Muscle of leg (tissue), 11 donors: ENCODE results near the gene UBAP1L. TPM values are rescaled to one million over a fixed set of nuclear protein-coding genes. Genes with fewer than 3 reads are reported as not detected.

Experiments
- DNase-seq: peaks from one replicate; pipeline ENCODE4 v3.0.0; 2013
- H3K27ac ChIP-seq: one replicate; pipeline ENCODE4 v1.5.1; 2013; ENCODE audit warnings: mild to moderate bottlenecking, low read length, control low read depth
- H3K27me3 ChIP-seq: one replicate; pipeline ENCODE4 v1.6.1; 2013; ENCODE audit warnings: low read length; ENCODE audit not compliant: control insufficient read depth, insufficient read depth
- H3K36me3 ChIP-seq: one replicate; pipeline ENCODE4 v1.6.1; 2013; ENCODE audit warnings: low read length; ENCODE audit not compliant: control insufficient read depth, insufficient read depth
- H3K4me1 ChIP-seq: one replicate; pipeline ENCODE4 v1.6.1; 2013; ENCODE audit warnings: low read length; ENCODE audit not compliant: control insufficient read depth, insufficient read depth
- H3K4me3 ChIP-seq: one replicate; pipeline ENCODE4 v1.5.1; 2013; ENCODE audit warnings: low read length, control low read depth
- H3K9me3 ChIP-seq: replicated peaks from 2 replicates; pipeline ENCODE4 v1.6.1; 2013; ENCODE audit warnings: low read depth, low read length; ENCODE audit not compliant: control insufficient read depth
- WGBS: methylation state at CpG from one replicate; pipeline ENCODE4 v1.1.5; 2013; ENCODE audit warnings: missing lambda C conversion rate; ENCODE audit not compliant: insufficient coverage; 5-methylcytosine and 5-hydroxymethylcytosine counted together
- polyA plus RNA-seq, 8 donors: library from polyadenylated mRNA; unstranded; fragments of 120-200 nt; gene quantifications; one replicate each; pipeline versions ENCODE4 v1.2.1 to v1.2.3, GENCODE V29; 2013; ENCODE audit warnings: inconsistent platforms in 1 of 8, low replicate concordance in 1 of 8; ENCODE audit not compliant: insufficient read length in 8 of 8, insufficient read depth in 1 of 8
- total RNA-seq: library from RNA; stranded (reverse); fragments of 120-200 nt; gene quantifications from one replicate; pipeline ENCODE4 v1.2.4, GENCODE V29; 2013

UBAP1L gene
- total and polyA plus RNA-seq, 9 donors = 2.6 to 7.2 (median 4.6) TPM

DNA sequence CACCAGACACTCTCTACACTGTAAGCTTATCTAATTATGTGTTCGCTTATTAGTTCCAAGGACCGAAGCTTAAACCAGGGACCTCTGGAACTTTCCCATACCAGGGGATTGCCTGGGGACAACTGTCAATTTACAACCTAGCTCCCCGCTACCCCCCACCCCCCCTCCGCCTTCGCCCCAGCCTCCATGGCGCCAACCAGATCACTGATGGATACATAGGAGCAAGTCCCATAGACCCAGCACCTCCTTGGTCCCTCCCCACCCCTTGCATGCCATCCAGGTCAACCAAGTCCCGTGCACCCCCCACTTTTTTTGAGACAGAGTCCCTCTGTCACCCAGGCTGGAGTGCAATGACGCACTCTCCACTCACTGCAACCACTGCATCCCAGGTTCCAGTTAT lies 19.5 kb upstream of the UBAP1L start:
- Histone ChIP-seq H3K4me1 (peaks cover 8% of the 10 kb centered on the region), H3K27me3 (no peaks in the 10 kb centered on the region), H3K27ac (no peak overlapping the region), H3K36me3 (peaks cover 11% of the 10 kb centered on the region), H3K9me3 (no peaks in the 10 kb centered on the region), H3K4me3 (no peak overlapping the region)
- no peak for DNase-seq
- 92% methylated on average over 8 of the region's 8 CpGs for WGBS

DNA sequence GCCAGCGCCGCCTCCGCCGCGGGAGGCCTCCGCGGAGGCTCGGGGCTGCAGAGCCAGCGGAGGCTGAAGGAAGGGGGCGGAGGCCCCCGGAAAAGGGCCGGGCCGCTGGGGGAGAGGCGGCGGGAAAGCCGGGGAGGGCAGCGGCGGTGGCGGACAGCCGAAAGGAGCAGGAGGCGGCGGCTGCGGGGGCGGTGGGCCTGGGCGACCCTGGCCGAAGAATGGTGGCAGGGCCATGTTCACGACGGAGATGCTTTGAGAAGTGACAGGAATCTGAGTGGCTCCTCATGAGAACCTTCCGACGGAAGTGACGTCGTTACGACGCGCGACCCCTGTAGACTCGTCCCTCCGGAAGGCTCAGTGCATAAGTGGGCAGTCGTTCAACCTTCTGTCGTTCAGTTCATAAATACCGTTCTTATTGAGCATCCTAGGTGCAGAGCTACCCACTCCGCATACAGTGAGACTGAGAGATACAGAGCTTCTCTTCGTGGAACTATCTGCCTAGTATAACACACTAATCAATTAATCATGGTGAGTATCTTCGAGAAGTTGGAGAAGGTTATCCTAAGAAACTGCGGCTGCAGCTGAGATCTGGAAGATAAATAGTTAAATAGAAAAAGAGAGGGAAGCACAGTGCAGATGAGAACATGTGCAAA lies 18.7 kb upstream of the UBAP1L start, which contains the start of gene PDCD7:
Gene PDCD7 (minus strand): TSS at position 261 of the 653 bp plus-strand sequence. CDS start 27 bp downstream, at position 234.
- peak within 1 kb of the TSS; percentile 53 for H3K4me3 ChIP-seq
- peaks cover 8% of the 10 kb centered on the region for H3K4me1 ChIP-seq
- no peaks in the 10 kb centered on the region for H3K9me3 ChIP-seq
- H3K36me3 ChIP-seq = peaks cover 19% of the 10 kb centered on the region
- H3K27ac ChIP-seq = peak within 1 kb of the TSS; percentile 69
- DNase-seq = peak; percentile 98
- H3K27me3 ChIP-seq = no peaks in the 10 kb centered on the region
- WGBS = under 1% methylated on average over 41 of the region's 45 CpGs

DNA sequence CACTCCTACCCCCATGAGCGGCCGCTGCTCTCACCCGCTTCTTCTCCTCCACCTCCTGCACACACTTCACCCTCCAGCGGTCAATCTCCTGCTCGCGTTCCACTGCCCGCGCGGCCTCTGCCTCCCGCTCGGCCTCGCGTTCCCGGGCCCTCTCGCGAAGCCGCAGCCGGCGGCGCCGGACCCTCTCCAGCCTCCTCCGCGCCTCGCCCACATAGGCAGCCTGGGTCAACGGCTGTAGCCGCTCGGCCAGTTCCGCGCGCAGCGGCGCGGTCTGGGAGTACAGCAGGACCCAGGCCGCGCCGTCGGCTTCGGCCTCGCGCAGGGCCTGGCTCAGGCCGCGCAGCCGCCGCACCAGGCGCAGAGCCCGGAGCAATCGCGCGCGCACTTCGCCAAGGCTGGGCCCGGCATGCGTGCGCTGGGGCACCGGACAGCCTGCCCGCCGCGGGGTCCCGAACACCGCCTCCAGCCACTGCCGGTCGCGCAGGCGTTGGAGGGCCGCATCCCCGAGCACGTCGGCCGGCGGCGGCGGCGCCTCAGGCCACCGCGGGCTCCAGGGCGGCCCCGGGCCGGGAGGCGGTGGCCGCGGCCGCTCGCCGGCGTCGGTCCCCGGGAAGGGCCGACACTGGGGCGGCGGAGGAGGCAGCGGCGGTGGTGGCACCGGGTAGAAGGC lies 18.0 kb upstream of the UBAP1L start:
- H3K27ac ChIP-seq = peak overlapping the region; percentile 55
- peak; percentile 44 for DNase-seq

DNA sequence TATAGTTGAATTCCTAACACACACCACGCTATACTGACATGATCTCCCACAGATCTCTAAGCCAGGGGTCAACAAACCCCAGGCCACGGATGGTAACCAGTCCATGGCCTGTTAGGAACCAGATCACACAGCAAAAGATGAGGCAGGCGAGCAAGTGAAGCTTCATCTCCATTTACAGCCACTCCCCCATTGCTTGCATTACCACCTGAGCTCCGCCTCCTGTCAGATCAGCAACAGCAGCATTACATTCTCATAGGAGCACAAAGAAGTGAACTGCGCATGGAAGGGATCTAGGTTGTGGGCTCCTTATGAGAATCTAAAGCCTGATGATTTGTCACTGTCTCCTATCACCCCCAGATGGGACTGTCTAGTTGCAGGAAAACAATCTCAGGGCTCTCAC lies 15.9 kb upstream of the UBAP1L start:
- H3K36me3 ChIP-seq = peaks cover 39% of the 10 kb centered on the region
- WGBS = 88% methylated on average over 1 of the region's 5 CpGs
- no peaks in the 10 kb centered on the region for H3K27me3 ChIP-seq
- H3K27ac ChIP-seq = no peak overlapping the region
- no peaks in the 10 kb centered on the region for H3K9me3 ChIP-seq
- H3K4me1 ChIP-seq = peaks cover 8% of the 10 kb centered on the region
- no peak overlapping the region for H3K4me3 ChIP-seq
- no peak for DNase-seq

More for the DNA sequence above, 18.0 kb upstream of the UBAP1L start:
- under 1% methylated on average over 93 of the region's 93 CpGs for WGBS
- no peaks in the 10 kb centered on the region for H3K27me3 ChIP-seq
- peaks cover 26% of the 10 kb centered on the region for H3K36me3 ChIP-seq
- H3K9me3 ChIP-seq = no peaks in the 10 kb centered on the region
- H3K4me3 ChIP-seq = peak overlapping the region; percentile 53
- H3K4me1 ChIP-seq = peaks cover 8% of the 10 kb centered on the region

DNA sequence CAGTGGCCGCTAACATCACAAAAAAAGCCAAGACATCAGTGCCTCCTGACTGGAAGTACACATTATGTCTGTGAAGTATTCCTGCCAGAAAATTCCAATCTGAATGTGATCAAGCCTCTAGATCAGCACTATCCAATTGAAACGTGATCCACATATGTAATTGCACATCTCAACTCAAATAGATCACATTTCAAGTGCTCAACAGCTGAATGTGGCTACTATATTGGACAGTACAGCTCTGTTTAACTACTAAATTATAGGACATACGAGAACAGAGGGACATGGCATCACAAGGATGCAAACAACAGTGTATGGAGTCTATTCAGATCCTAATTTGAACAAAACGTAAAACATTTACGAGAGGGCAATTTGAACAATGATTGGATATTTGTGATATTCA lies 542 bp upstream of the UBAP1L start:
- H3K27me3 ChIP-seq = no peaks in the 10 kb centered on the region
- DNase-seq = peak; percentile 19
- peak overlapping the region; percentile 62 for H3K27ac ChIP-seq
- no peaks in the 10 kb centered on the region for H3K9me3 ChIP-seq
- WGBS = 100% methylated on average over 2 of the region's 5 CpGs
- H3K4me1 ChIP-seq = no peaks in the 10 kb centered on the region
- peaks cover 58% of the 10 kb centered on the region for H3K36me3 ChIP-seq
- no peak overlapping the region for H3K4me3 ChIP-seq

DNA sequence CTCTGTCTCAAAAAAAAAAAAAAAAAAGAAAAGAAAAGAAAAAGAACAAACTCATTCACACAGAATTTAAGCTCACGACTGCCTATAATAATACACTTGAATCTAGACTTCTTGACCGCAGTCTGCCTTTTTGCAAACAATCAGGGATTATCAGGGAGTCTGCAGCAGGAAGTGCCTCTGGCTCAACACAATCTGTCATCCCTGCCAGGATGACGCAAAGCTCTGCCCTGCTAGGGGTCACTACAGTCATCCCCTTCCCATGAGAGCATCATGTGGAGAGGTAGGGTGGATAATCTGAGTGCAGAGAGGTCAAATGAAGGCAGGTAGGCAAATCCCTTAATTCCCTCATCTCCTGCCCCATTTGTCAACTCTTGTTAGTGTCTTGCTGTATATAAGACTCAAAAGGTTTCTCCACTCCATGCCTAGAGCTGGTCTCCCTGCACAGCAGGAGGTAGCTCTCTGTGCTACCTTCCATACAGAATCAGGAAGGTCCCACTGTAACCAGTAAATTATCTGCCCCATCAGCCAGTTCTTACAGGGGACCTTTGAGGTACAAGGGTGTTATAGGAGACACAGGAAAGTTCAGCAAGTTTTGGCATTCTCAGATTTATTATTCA lies 4.2 kb downstream of the UBAP1L start:
- WGBS = 80% methylated on average over 1 of the region's 3 CpGs
- Histone ChIP-seq H3K27me3 (no peaks in the 10 kb centered on the region), H3K36me3 (peaks cover 33% of the 10 kb centered on the region), H3K4me3 (no peak overlapping the region), H3K4me1 (no peaks in the 10 kb centered on the region), H3K9me3 (no peaks in the 10 kb centered on the region), H3K27ac (no peak overlapping the region)
- no peak for DNase-seq

DNA sequence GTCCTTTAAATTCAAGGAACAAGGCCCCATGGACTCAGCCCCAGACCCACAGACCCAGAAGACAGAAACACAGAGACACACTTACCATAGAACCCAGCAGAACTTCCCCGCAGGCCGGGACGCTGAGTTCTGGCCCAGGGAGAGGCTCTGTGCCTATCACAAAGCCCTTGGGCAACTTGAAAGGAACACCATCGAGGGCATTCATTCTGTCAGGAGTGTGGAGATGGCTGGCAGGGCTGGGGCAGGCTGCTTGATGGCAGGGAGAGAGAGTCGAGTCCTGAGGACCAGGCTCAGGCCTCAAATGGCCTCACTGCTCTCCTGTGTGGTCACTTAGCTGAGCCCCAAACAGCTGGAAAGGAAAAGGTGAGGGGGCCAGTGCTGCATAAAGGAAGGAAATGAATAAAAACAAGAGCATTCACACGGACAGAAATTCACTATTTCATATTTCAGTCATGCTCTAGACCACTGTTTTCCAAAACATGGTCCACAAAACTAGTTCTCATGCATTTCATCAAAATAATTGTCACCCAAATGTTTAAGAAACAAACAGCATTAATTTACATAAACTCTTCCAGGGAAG lies 8.9 kb downstream of the UBAP1L start:
- H3K4me1 ChIP-seq = peaks cover 2% of the 10 kb centered on the region
- H3K27me3 ChIP-seq = no peaks in the 10 kb centered on the region
- H3K4me3 ChIP-seq = no peak overlapping the region
- WGBS = 85% methylated on average over 5 of the region's 6 CpGs
- no peak for DNase-seq
- H3K36me3 ChIP-seq = peaks cover 33% of the 10 kb centered on the region
- no peak overlapping the region for H3K27ac ChIP-seq
- H3K9me3 ChIP-seq = no peaks in the 10 kb centered on the region

DNA sequence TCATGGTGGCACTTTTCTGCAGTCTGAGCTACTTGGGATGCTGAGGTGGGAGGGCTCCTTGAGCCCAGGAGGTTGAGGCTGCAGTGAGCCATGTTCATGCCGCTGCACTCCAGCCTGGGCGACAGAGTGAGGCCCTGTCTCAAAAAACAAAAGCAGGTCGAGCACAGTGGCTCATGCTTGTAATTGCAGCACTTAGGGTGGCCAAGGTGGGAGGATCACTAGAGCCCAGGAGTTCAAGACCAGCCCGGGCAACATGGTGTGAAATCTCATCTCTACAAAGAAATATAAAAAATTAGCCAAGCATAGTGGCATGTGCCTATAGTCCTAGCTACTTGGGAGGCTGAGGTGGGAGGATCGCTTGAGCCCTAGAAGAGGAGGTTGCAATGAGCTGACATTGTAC lies 10.0 kb downstream of the UBAP1L start:
- Histone ChIP-seq H3K27me3 (no peaks in the 10 kb centered on the region), H3K9me3 (no peaks in the 10 kb centered on the region), H3K4me1 (peaks cover 2% of the 10 kb centered on the region), H3K27ac (no peak overlapping the region), H3K36me3 (peaks cover 36% of the 10 kb centered on the region), H3K4me3 (no peak overlapping the region)
- DNase-seq = no peak
- WGBS = 64% methylated on average over 3 of the region's 5 CpGs

DNA sequence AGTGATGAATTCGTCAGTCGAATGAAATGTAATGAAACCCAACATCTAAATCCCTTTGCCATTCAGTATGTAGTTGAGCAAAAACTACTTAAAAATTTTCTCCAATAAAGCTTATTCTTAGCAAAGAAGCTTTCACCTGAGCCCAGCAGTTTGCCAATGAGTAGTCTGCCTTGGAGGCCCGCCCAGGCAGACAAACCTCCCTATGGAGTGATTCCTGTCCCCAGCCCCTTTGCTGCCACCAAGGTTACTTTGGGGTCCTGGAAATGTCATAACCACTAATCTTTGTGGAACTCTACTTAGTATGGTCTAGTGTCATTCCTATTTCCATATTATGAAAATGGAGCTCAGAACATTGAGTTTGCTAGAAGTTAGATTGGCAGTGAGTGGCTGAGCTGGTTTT lies 12.1 kb downstream of the UBAP1L start:
- Histone ChIP-seq H3K4me3 (no peak overlapping the region), H3K4me1 (peaks cover 2% of the 10 kb centered on the region), H3K36me3 (peaks cover 56% of the 10 kb centered on the region), H3K9me3 (no peaks in the 10 kb centered on the region), H3K27ac (no peak overlapping the region), H3K27me3 (no peaks in the 10 kb centered on the region)
- DNase-seq = no peak
- WGBS = no CpG with 5 or more reads among the region's 3 CpGs
